Mesodermal cell (in vitro differentiated cells): ENCODE measurements around the gene MED9.

Source experiments
- H3K27ac ChIP-seq: 2 replicates; pipeline ENCODE4 v1.7.0; 2013; ENCODE audit warnings: mild to moderate bottlenecking, low read depth, low read length, moderate library complexity; ENCODE audit not compliant: severe bottlenecking
- H3K36me3 ChIP-seq: 2 replicates; pipeline ENCODE4 v1.7.1; 2013; ENCODE audit warnings: mild to moderate bottlenecking, low read length, moderate library complexity; ENCODE audit not compliant: control insufficient read depth, insufficient read depth
- H3K4me1 ChIP-seq: one replicate; pipeline ENCODE4 v1.7.1; 2013; ENCODE audit warnings: mild to moderate bottlenecking, low read length; ENCODE audit not compliant: insufficient read depth, control insufficient read depth, poor library complexity, severe bottlenecking
- H3K4me3 ChIP-seq: 2 replicates; pipeline ENCODE4 v1.7.0; 2013; ENCODE audit warnings: low read length, control low read depth, mild to moderate bottlenecking; ENCODE audit not compliant: insufficient read depth, poor library complexity, severe bottlenecking; ENCODE audit errors: extremely low read depth
- H3K9me3 ChIP-seq: 2 replicates; pipeline ENCODE4 v1.7.1; 2013; ENCODE audit warnings: mild to moderate bottlenecking, low read length, moderate library complexity; ENCODE audit not compliant: control insufficient read depth
- WGBS, 2 experiments: methylation state at CpG; one replicate each; pipeline ENCODE4 v1.1.5; 2013; ENCODE audit warnings: missing lambda C conversion rate in 2 of 2; ENCODE audit not compliant: insufficient coverage in 2 of 2; 5-methylcytosine and 5-hydroxymethylcytosine counted together

MED9 gene

DNA sequence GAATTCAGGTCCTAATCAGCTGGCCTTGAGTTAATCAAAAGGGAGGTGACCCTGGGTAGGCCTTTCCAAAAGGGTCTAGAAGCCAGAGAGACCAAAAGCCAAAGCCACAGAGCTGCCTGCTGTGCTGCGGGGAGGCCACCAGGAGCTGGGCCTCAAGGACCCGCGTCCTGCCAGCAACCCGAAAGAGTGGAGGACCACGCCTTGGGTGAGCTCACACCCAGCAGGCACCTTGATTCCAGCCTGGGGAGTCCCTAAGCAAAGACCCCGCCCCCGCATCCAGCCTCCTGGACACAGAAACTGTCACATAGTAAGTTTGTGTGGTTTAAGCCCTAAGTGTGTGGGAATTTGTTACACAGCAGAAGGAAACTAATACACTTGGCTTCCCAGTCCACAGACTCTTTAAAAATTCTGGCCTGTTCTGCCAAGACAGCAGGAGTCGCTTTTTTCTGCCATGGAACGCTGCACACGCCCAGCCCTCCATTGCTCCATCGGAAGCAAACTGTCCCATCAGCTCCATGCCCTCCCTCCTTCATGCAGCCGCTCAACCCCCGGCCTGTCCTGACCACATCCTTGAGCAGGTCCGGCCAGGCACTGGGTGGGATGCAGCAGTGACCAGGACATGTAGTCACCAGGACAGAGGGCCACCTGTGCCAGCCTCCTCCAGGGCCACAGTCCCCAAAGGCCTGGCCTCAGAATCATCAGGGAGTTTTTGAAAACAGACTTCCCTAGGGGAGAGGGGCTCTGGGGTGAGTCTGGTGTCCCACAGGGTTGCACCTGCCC is 40.3 kb downstream of the MED9 start:
- WGBS, 2 experiments = 85 to 87% methylated on average over 12 to 14 of the region's 14 CpGs
- Histone ChIP-seq H3K36me3 (no peaks in the 10 kb centered on the region), H3K4me1 (peaks cover 30% of the 10 kb centered on the region), H3K4me3 (no peak overlapping the region), H3K27ac (no peak overlapping the region), H3K9me3 (no peaks in the 10 kb centered on the region)

DNA sequence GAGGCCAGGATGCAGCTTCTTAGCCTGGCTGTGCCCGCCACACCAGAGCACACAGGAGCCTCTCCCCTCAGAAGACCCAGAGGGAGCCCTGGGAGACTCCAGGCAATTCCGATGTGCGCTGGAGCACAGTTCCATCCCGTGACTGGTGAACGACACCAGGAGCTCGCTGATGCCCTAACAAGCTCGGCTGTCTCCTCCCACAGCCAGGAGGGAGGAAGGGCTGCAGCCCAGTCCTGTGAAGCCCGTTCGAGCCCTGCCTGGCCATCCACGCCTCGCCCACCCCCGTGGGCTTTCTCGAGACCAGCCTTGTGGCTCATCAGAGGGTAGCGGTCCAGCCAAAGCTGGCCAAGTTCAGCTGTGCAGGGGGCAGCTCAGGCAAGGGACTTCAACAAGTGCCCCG is 41.2 kb downstream of the MED9 start:
- no peaks in the 10 kb centered on the region for H3K9me3 ChIP-seq
- peaks cover 35% of the 10 kb centered on the region for H3K4me1 ChIP-seq
- no peaks in the 10 kb centered on the region for H3K36me3 ChIP-seq
- WGBS, 2 experiments = 83 to 86% methylated on average over 14 to 15 of the region's 15 CpGs
- no peak overlapping the region for H3K4me3 ChIP-seq
- no peak overlapping the region for H3K27ac ChIP-seq

GRCh38 chr17:17518951-17519350 is 42.2 kb downstream of the MED9 start:
- WGBS, 2 experiments = 94 to 100% methylated on average over 4 to 5 of the region's 5 CpGs
- Histone ChIP-seq H3K4me1 (peaks cover 37% of the 10 kb centered on the region), H3K27ac (no peak overlapping the region), H3K4me3 (no peak overlapping the region), H3K36me3 (no peaks in the 10 kb centered on the region), H3K9me3 (no peaks in the 10 kb centered on the region)

- H3K9me3 ChIP-seq = no peaks in the 10 kb centered on the region
- H3K4me1 ChIP-seq = peaks cover 29% of the 10 kb centered on the region
- no peak overlapping the region for H3K27ac ChIP-seq
- no peaks in the 10 kb centered on the region for H3K36me3 ChIP-seq
- 95 to 96% methylated on average over 5 to 6 of the region's 10 CpGs for WGBS, 2 experiments
- no peak overlapping the region for H3K4me3 ChIP-seq
Observed at GRCh38 chr17:17519886-17520285, 43.1 kb downstream of the MED9 start.

- no peak overlapping the region for H3K27ac ChIP-seq
- no peaks in the 10 kb centered on the region for H3K9me3 ChIP-seq
- H3K36me3 ChIP-seq = no peaks in the 10 kb centered on the region
- peaks cover 20% of the 10 kb centered on the region for H3K4me1 ChIP-seq
- no peak overlapping the region for H3K4me3 ChIP-seq
- 89 to 92% methylated on average over 20 to 21 of the region's 22 CpGs for WGBS, 2 experiments
Observed at GRCh38 chr17:17520599-17521232, 43.9 kb downstream of the MED9 start.

GRCh38 chr17:17523001-17523730 is 46.4 kb downstream of the MED9 start:
- H3K4me1 ChIP-seq = peaks cover 7% of the 10 kb centered on the region
- 53 to 57% methylated on average over 8 to 9 of the region's 14 CpGs for WGBS, 2 experiments
- no peaks in the 10 kb centered on the region for H3K9me3 ChIP-seq
- H3K36me3 ChIP-seq = no peaks in the 10 kb centered on the region
- H3K4me3 ChIP-seq = no peak overlapping the region
- H3K27ac ChIP-seq = peak overlapping the region; percentile 43

DNA sequence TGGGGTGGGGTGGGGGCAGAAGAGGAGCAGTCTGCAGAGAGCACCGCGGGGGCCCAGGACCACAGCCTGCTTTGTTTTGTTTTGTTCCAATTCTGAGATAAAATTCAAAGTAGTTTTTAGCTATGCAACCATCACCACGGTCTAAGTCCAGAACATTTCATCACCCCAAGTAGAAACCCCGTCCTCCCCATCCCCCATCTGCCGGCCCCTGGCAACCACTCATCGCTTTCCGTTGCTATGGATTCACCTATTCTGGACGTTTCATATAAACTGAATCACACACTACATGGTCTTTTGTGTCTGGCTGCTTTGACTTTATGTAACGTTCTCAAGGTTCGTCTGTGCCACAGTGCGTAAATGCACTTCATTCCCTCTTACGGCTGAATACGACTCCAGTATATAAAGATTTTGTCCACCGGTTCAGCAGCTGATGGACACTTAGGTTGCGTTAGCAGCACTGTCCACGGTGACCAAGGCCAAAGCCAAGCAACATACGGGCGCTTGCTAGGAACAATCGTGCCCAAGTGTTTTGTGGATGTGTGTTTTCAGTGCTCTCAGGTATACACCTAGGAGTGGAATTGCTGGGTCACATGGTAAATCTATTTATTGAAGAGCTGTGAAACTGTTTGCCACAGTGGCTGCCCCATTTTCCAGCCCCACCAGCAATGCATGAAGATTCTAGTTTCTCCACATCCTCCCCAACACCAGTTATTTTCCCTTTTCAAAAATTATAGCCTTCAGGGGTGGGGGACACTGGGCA is 47.1 kb downstream of the MED9 start:
- no peaks in the 10 kb centered on the region for H3K36me3 ChIP-seq
- no peak overlapping the region for H3K27ac ChIP-seq
- no peaks in the 10 kb centered on the region for H3K9me3 ChIP-seq
- WGBS, 2 experiments = 94 to 95% methylated on average over 17 to 18 of the region's 19 CpGs
- peaks cover 7% of the 10 kb centered on the region for H3K4me1 ChIP-seq
- H3K4me3 ChIP-seq = no peak overlapping the region

DNA sequence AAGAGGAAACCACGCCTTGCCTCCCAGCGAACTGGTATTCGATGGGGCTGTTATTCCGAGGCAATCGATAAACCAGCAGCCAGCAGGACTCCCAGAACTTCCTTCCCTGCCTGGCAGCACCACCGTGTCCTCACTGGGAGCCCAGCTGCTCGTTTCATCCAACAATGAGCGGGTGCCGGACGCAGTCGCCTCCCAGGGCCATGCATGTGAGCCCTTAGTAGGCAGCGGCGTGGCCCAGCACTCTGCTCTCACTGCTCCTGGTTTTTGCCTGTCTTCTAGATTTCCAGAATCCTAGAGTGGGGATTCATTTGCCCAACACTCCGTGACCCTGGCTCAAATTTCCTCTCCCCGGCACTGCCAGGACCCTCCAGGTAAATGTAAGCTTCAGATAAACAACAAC is 48.5 kb downstream of the MED9 start:
- H3K4me1 ChIP-seq = peaks cover 7% of the 10 kb centered on the region
- no peak overlapping the region for H3K4me3 ChIP-seq
- H3K9me3 ChIP-seq = no peaks in the 10 kb centered on the region
- H3K36me3 ChIP-seq = no peaks in the 10 kb centered on the region
- 83 to 84% methylated on average over 14 to 15 of the region's 15 CpGs for WGBS, 2 experiments
- H3K27ac ChIP-seq = no peak overlapping the region

DNA sequence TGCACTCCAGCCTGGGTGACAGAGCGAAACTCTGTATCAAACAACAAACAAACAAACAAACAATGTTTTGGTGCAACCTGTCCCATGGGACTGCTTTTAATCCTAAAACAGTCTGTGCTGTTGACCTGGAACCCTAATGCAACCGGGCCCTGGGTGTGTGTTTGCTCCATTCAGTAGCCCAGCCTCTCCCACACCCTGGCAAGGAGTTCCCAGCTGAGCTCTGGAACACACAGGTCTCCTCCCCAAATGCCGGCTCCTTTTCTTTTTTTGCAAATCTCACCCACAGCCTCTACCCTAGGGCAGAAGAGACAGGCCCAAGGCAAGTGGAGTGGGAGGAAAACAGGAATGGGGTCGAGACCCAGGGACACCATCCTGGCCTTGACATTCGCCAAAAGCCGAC is 49.2 kb downstream of the MED9 start:
- no peaks in the 10 kb centered on the region for H3K9me3 ChIP-seq
- WGBS, 2 experiments = 90 to 93% methylated on average over 5 of the region's 6 CpGs
- no peak overlapping the region for H3K4me3 ChIP-seq
- H3K27ac ChIP-seq = no peak overlapping the region
- peaks cover 7% of the 10 kb centered on the region for H3K4me1 ChIP-seq
- H3K36me3 ChIP-seq = no peaks in the 10 kb centered on the region

DNA sequence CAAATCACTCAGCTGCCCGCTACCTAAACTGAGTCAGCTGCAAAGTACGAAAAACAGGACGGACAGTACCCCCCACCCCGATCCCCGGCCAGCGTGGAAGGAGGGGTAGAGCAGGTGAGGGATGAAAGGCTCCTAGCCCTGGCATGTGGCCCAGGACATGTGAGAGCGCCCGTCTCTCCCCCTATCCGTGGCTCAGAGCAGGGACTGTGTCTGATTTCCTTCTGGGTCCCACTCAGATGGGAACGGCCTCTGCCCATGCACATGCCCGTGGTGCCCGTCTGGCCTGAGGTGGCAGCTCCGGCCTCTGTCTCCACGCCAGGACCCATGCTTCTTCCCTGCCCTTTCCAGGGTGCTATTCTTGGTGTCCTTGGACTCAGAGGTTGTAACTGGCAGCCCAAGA is 49.6 kb downstream of the MED9 start:
- Histone ChIP-seq H3K4me1 (peaks cover 7% of the 10 kb centered on the region), H3K9me3 (no peaks in the 10 kb centered on the region)
- WGBS, 2 experiments = 85 to 90% methylated on average over 12 to 14 of the region's 14 CpGs

More for the DNA sequence above, 49.6 kb downstream of the MED9 start:
- H3K4me3 ChIP-seq = no peak overlapping the region
- no peaks in the 10 kb centered on the region for H3K36me3 ChIP-seq
- H3K27ac ChIP-seq = no peak overlapping the region
